Activated naive CD4-positive, alpha-beta T cell treated with anti-CD3 and anti-CD28 coated beads for 36 hours (primary cell): ENCODE results near the gene LMO7. TPM values are rescaled to one million over a fixed set of nuclear protein-coding genes. Genes with fewer than 3 reads are reported as not detected.
"Not testable (repeated sequence)": the region's sequence is repeated elsewhere in the genome, so short reads cannot be mapped to it uniquely, and the experiment has no call there.

Experiments
- CTCF ChIA-PET: fragments of 350-600 bp; sonication (Branson Sonifier 250); formaldehyde crosslinking; loops from one replicate; lab custom pipeline; 2021; ENCODE audit warnings: antibody characterized with exemption; lab: Charles Lee
- DNase-seq: peaks from one replicate; pipeline ENCODE4 v3.0.0-alpha.2; 2020
- H3K27ac Mint-ChIP-seq: one replicate; pipeline ENCODE4 v1.8.0; 2021; ENCODE audit warnings: mild to moderate bottlenecking, mixed read lengths
- H3K27me3 Mint-ChIP-seq: one replicate; pipeline ENCODE4 v1.8.0; 2021; ENCODE audit warnings: low read depth, mixed read lengths
- H3K36me3 Mint-ChIP-seq: one replicate; pipeline ENCODE4 v1.8.0; 2021; ENCODE audit warnings: low read depth, mixed read lengths
- H3K4me1 Mint-ChIP-seq: one replicate; pipeline ENCODE4 v1.8.0; 2021; ENCODE audit warnings: low read depth, mixed read lengths
- H3K4me3 Mint-ChIP-seq: one replicate; pipeline ENCODE4 v1.8.0; 2021; ENCODE audit warnings: mild to moderate bottlenecking, moderate library complexity, mixed read lengths
- H3K9me3 Mint-ChIP-seq: one replicate; pipeline ENCODE4 v1.8.0; 2021; ENCODE audit warnings: mixed read lengths
- intact Hi-C: fragments of 100-400 bp; cut with micrococcal nuclease; formaldehyde crosslinking; loops from one replicate; pipeline ENCODE4 v1.15.1; 2023
- total RNA-seq, 2 experiments: library from RNA; stranded (reverse); gene quantifications; one replicate each; pipeline ENCODE4 v1.2.3, GENCODE V29; 2021

Gene LMO7
- total RNA-seq, 2 experiments from 2014 or later, result 10.5 to 12.0 TPM

DNA sequence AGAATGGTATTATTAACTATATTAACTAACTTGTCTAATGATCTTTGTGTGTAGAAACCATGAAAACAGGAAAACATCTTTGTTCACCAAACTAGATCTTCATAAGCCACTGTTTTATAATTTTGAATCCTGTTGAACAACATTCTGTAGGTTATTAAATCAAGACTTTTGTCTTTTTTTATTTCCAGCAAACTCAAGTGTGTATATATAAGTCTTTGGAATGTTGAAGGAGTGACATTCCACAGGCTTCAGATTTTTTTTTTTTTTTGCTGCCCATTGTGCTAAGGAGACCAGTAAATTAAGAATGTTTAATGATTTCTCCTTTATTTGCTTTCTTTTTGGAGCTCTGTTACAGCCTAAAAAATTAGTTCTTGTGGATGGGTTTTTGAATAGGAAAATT is 89.6 kb downstream of the LMO7 start:
- Mint-ChIP-seq H3K4me3 (no peak overlapping the region), H3K9me3 (peaks cover 3% of the 10 kb centered on the region), H3K27me3 (no peaks in the 10 kb centered on the region), H3K27ac (no peak overlapping the region), H3K4me1 (no peaks in the 10 kb centered on the region), H3K36me3 (peaks cover 4% of the 10 kb centered on the region)
- intact Hi-C loops, result no loop called here
- CTCF ChIA-PET, result interaction anchor here (1.0 kb wide), 1 partner anchor 40 kb away, joined by 4 read pairs; no protein-coding TSS in a partner anchor
- no peak for DNase-seq

DNA sequence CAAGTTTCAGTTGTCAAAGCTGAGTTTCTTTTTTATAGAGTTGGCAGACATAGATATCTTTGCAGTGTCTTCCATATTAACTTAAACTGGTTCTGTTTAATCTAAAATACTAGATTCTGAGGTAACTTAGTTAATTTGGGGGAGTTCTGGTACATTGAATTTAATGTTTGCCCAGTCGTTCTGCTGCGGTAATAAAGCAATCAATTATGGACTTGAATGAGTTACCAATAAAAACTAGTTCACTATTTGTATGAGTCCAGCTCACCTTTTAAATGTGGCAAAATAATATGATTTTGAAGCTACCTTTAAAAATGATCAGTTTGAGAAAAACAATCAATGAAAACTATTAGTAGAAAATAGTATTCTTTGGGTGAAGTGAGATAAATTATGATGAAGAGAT is 90.2 kb downstream of the LMO7 start:
- Mint-ChIP-seq H3K27me3 (no peaks in the 10 kb centered on the region), H3K9me3 (peaks cover 7% of the 10 kb centered on the region), H3K36me3 (peaks cover 8% of the 10 kb centered on the region), H3K4me1 (no peaks in the 10 kb centered on the region), H3K4me3 (no peak overlapping the region), H3K27ac (no peak overlapping the region)
- no peak for DNase-seq
- intact Hi-C loops, result no loop called here
- CTCF ChIA-PET, result interaction anchor here (1.0 kb wide), 1 partner anchor 41 kb away, joined by 4 read pairs; no protein-coding TSS in a partner anchor

DNA sequence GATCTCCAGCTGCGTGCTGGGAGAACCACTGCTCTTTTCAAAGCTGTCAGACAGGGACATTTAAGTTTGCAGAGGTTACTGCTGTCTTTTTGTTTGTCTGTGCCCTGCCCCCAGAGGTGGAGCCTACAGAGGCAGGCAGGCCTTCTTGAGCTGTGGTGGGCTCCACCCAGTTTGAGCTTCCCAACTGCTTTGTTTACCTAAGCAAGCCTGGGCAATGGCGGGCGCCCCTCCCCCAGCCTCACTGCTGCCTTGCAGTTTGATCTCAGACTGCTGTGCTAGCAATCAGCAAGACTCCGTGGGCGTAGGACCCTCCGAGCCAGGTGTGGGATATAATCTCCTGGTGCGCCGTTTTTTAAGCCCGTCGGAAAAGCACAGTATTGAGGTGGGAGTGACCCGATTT is 97.0 kb downstream of the LMO7 start:
- H3K27me3 Mint-ChIP-seq, H3K4me1 Mint-ChIP-seq, H3K9me3 Mint-ChIP-seq, H3K27ac Mint-ChIP-seq, H3K4me3 Mint-ChIP-seq, intact Hi-C loops, DNase-seq, CTCF ChIA-PET: not testable (repeated sequence)
- peaks cover 18% of the 10 kb centered on the region for H3K36me3 Mint-ChIP-seq

DNA sequence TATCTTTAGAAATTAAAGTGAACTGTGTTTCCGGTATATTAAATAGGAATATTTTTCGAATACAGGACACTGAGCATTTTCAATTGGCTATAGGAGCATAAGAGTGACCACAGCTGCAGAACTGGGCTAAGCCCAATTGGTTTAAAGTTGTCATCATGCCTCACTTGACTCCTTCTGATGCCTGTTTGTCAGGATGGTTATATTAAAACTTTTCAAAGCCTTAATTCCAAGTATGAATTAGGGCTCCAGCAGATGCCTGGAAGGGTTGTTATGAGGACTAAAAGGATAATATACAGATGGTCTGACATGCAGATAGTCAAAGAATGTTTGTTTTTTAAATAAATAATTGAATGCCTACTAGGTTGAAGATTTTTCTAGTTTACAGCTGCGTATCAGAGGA is 100.0 kb downstream of the LMO7 start:
- intact Hi-C loops, result no loop called here
- Mint-ChIP-seq H3K27me3 (no peaks in the 10 kb centered on the region), H3K4me3 (no peak overlapping the region), H3K27ac (no peak overlapping the region), H3K36me3 (peaks cover 13% of the 10 kb centered on the region), H3K9me3 (peaks cover 5% of the 10 kb centered on the region), H3K4me1 (peaks cover 23% of the 10 kb centered on the region)
- CTCF ChIA-PET, result interaction anchor here (2.2 kb wide), 1 partner anchor 41 kb away, joined by 7 read pairs; no protein-coding TSS in a partner anchor
- no peak for DNase-seq

- Mint-ChIP-seq H3K27me3 (no peaks in the 10 kb centered on the region), H3K4me3 (no peak overlapping the region), H3K4me1 (peaks cover 21% of the 10 kb centered on the region), H3K27ac (no peak overlapping the region), H3K36me3 (peaks cover 6% of the 10 kb centered on the region), H3K9me3 (peaks cover 8% of the 10 kb centered on the region)
- intact Hi-C loops, result no loop called here
- no peak for DNase-seq
- CTCF ChIA-PET, result no interaction called here
These were observed 102.7 kb downstream of the LMO7 start for GRCh38 chr13:75738841-75739240.

DNA sequence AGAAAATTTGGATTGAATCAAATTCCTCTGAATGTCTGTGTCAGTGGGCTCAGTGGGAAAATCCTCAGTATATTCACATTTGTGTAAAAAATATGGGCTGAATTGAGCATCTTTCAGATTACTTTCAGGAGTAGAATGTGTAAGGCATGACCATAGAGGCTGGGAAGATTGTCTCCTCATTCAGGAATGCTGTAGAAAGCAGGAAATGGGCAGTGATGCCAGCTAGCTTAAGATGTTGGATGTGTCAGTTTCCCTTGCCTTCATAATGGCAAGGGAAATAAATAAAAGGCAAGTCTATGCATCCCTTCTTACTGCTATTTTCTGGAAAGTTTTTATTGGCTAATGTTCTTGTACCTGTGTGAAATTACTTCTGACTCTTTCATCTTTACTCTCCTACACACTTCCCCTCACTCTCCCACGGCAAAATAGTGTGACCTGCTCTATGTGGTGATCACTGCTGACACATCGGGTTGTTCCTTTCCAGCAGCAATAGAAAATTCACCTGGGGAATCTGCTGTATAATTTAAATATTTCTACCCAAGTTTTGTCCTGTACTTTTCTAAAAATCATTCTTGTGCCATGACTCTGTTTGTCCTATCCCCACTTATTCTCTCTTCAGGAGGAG is 103.2 kb downstream of the LMO7 start:
- Mint-ChIP-seq H3K36me3 (peaks cover 4% of the 10 kb centered on the region), H3K9me3 (peaks cover 8% of the 10 kb centered on the region), H3K4me3 (no peak overlapping the region), H3K27me3 (no peaks in the 10 kb centered on the region), H3K4me1 (peaks cover 21% of the 10 kb centered on the region), H3K27ac (no peak overlapping the region)
- intact Hi-C loops, result no loop called here
- CTCF ChIA-PET, result no interaction called here
- DNase-seq, result no peak

DNA sequence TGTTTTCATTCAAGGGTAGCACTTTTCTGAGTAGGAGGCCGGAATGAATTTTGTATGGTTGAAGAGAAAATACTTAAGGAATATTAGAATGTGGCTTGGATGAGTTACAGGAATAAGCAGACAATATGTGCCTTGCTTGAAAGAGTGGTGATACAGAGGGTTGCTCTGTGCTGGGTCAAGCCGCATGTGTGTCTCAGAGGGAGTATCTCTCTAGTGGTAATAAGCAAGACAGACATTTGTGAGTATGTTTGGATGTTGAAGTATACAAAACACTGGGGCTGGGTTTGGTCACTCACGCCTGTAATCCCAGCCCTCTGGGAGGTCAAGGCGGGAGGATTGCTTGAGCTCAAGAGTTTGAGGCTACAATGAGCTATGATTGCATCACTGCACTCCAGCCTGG is 103.9 kb downstream of the LMO7 start:
- peaks cover 21% of the 10 kb centered on the region for H3K4me1 Mint-ChIP-seq
- peaks cover 11% of the 10 kb centered on the region for H3K9me3 Mint-ChIP-seq
- CTCF ChIA-PET, result interaction anchor here (1.6 kb wide), 1 partner anchor 21 kb away, joined by 5 read pairs; no protein-coding TSS in a partner anchor
- H3K36me3 Mint-ChIP-seq, result peaks cover 4% of the 10 kb centered on the region
- H3K27me3 Mint-ChIP-seq, result no peaks in the 10 kb centered on the region
- intact Hi-C loops, result no loop called here
- no peak for DNase-seq
- no peak overlapping the region for H3K27ac Mint-ChIP-seq
- H3K4me3 Mint-ChIP-seq, result no peak overlapping the region

DNA sequence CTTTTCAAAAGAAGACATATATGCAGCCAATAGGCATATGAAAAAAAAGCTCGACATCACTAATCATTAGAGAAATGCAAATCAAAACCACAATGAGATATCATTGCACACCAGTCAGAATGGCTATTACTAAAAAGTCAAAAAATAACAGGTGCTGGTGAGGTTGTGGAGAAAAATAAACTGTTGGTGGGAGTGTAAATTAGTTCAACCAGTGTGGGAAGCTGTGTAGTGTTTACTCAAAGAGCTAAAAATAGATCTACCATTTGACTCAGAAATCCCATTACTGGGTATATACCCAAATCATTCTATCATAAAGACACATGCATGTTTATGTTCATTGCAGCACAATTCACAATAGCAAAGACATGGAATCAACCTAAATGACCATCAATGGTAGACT is 106.9 kb downstream of the LMO7 start:
- H3K4me3 Mint-ChIP-seq, H3K27ac Mint-ChIP-seq, CTCF ChIA-PET: not testable (repeated sequence)

DNA sequence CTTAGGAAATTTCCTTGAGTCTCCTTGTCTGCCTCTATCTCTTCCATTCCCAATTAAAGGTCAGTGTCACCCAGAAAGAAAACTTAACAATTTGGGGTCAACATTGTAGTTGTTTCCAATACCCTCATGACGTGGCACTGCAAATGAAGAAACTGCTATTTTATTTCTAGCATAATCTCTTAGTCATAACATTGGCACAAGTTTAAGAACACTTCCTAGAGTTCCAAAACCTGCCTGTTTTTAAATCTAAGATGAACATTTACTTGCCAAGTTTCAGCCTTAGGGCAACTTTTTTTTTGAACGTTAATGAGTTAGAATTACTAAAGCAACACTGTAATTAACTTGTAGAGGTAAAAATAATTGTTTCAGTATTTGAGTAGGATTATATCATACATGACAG is 108.0 kb downstream of the LMO7 start:
- peaks cover 15% of the 10 kb centered on the region for H3K9me3 Mint-ChIP-seq
- H3K4me1 Mint-ChIP-seq, result peaks cover 10% of the 10 kb centered on the region
- no peak overlapping the region for H3K27ac Mint-ChIP-seq
- H3K36me3 Mint-ChIP-seq, result peaks cover 6% of the 10 kb centered on the region
- CTCF ChIA-PET, result no interaction called here
- intact Hi-C loops, result no loop called here
- no peaks in the 10 kb centered on the region for H3K27me3 Mint-ChIP-seq
- no peak overlapping the region for H3K4me3 Mint-ChIP-seq
- DNase-seq, result no peak

More for the DNA sequence above, 106.9 kb downstream of the LMO7 start:
- DNase-seq, H3K27me3 Mint-ChIP-seq, intact Hi-C loops, H3K36me3 Mint-ChIP-seq: not testable (repeated sequence)
- Mint-ChIP-seq H3K9me3 (peaks cover 15% of the 10 kb centered on the region), H3K4me1 (peaks cover 19% of the 10 kb centered on the region)

- intact Hi-C loops, result no loop called here
- H3K36me3 Mint-ChIP-seq, result peaks cover 6% of the 10 kb centered on the region
- no peak overlapping the region for H3K4me3 Mint-ChIP-seq
- no peak overlapping the region for H3K27ac Mint-ChIP-seq
- no peaks in the 10 kb centered on the region for H3K27me3 Mint-ChIP-seq
- no peak for DNase-seq
- peaks cover 15% of the 10 kb centered on the region for H3K9me3 Mint-ChIP-seq
- H3K4me1 Mint-ChIP-seq, result no peaks in the 10 kb centered on the region
- CTCF ChIA-PET, result no interaction called here
These were observed 109.3 kb downstream of the LMO7 start for GRCh38 chr13:75745387-75745786.

- Mint-ChIP-seq H3K27ac (no peak overlapping the region), H3K4me1 (no peaks in the 10 kb centered on the region), H3K9me3 (peaks cover 13% of the 10 kb centered on the region), H3K36me3 (peaks cover 2% of the 10 kb centered on the region), H3K27me3 (no peaks in the 10 kb centered on the region), H3K4me3 (no peak overlapping the region)
- CTCF ChIA-PET, result interaction anchor here (1.2 kb wide), 1 partner anchor 53 kb away, joined by 3 read pairs; no protein-coding TSS in a partner anchor
- intact Hi-C loops, result no loop called here
- DNase-seq, result no peak
These were observed 112.7 kb downstream of the LMO7 start for GRCh38 chr13:75748874-75749273.

DNA sequence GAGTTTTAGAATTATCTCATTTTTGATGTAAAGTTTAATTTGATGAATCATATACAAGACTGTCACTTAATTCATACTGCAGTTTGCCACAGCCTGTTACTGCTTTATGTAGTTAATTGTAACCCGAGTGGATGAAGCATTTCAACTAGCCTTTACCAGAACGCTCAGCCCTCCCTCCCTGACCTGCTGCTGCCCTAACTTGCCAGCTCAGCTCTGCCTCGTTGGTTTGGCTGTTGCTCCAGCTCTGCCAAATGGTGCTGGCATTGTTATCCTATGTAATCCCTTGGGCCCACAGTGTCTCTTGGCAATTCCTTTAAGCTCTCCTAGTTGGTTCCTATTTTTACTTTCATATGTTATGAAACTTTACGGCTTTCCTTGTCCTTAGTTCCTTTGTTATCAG is 113.3 kb downstream of the LMO7 start:
- CTCF ChIA-PET, result interaction anchor here (1.4 kb wide), 1 partner anchor 12 kb away, joined by 5 read pairs; no protein-coding TSS in a partner anchor
- no peak overlapping the region for H3K4me3 Mint-ChIP-seq

GRCh38 chr13:75751350-75751749 is 115.2 kb downstream of the LMO7 start:
- no peak overlapping the region for H3K4me3 Mint-ChIP-seq
- H3K36me3 Mint-ChIP-seq, result peaks cover 3% of the 10 kb centered on the region
- DNase-seq, result no peak
- intact Hi-C loops, result no loop called here
- H3K9me3 Mint-ChIP-seq, result peaks cover 9% of the 10 kb centered on the region
- peaks cover 8% of the 10 kb centered on the region for H3K4me1 Mint-ChIP-seq
- H3K27ac Mint-ChIP-seq, result no peak overlapping the region
- H3K27me3 Mint-ChIP-seq, result no peaks in the 10 kb centered on the region
- CTCF ChIA-PET, result interaction anchor here (1.1 kb wide), 1 partner anchor 56 kb away, joined by 3 read pairs; no protein-coding TSS in a partner anchor

More for the DNA sequence above, 113.3 kb downstream of the LMO7 start:
- intact Hi-C loops, result no loop called here
- Mint-ChIP-seq H3K36me3 (peaks cover 5% of the 10 kb centered on the region), H3K4me1 (no peaks in the 10 kb centered on the region), H3K9me3 (peaks cover 16% of the 10 kb centered on the region), H3K27ac (peak overlapping the region; percentile 19), H3K27me3 (no peaks in the 10 kb centered on the region)
- DNase-seq, result no peak
